LHCN-M2 (cell line): ENCODE data around the gene MAPRE3. TPM values are rescaled to one million over a fixed set of nuclear protein-coding genes. Genes with fewer than 3 reads are reported as not detected.
A peak's percentile ranks its signal among the peaks of the same experiment; 100 is the strongest.
"Not testable (repeated sequence)": the region's sequence is repeated elsewhere in the genome, so short reads cannot be mapped to it uniquely, and the experiment has no call there.

Source experiments
- DNase-seq: peaks from one replicate; pipeline ENCODE4 v3.0.0-alpha.2; 2012; ENCODE audit warnings: low read depth
- total RNA-seq: library from RNA; depleted of rRNA; stranded (reverse); fragments of >200 nt; gene quantifications from 2 replicates; pipeline ENCODE4 v1.2.3, GENCODE V29; 2014; rRNA removed

The MAPRE3 gene
- total RNA-seq, 1 experiment from 2014 or later: 1.7 TPM

DNA sequence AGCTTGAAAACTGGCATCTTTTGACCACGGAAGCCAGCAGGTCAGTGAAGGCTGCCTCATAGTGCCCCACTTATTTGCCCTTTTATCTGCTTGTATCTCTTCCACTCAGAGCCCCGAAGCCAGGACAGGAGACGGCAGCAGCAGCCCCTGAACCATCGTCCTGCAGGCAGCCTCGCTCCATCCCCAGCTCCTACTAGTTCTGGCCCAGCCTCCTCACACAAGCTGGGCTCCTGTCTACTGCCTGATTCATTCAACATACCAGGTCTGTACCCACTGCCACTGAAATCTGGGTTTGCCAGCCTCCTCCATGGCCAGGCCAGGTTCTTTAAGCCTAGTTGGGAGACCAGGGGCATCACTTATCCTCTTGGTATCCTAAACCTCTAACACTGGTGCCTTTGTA lies 96.9 kb downstream of the MAPRE3 start:
- DNase-seq: no peak

DNA sequence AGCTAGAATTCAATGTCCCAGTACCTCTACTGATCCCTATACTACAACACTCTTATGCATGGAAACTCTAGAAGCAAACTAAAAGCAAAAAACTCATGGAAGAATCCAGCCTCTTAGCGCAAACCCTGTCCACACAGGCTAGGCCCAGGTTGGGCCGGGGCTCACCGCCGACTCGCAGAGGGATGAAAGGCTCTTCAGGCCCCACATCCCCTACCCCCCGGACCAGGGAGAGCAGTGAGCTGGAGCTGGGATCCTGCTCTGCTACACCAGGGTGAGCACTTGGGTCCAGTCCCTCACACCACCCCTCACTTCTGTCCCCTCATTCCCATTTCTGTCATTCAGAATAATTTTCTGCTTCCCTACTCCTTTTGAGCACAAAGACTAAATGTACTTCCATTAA lies 99.0 kb downstream of the MAPRE3 start:
- no peak for DNase-seq

DNA sequence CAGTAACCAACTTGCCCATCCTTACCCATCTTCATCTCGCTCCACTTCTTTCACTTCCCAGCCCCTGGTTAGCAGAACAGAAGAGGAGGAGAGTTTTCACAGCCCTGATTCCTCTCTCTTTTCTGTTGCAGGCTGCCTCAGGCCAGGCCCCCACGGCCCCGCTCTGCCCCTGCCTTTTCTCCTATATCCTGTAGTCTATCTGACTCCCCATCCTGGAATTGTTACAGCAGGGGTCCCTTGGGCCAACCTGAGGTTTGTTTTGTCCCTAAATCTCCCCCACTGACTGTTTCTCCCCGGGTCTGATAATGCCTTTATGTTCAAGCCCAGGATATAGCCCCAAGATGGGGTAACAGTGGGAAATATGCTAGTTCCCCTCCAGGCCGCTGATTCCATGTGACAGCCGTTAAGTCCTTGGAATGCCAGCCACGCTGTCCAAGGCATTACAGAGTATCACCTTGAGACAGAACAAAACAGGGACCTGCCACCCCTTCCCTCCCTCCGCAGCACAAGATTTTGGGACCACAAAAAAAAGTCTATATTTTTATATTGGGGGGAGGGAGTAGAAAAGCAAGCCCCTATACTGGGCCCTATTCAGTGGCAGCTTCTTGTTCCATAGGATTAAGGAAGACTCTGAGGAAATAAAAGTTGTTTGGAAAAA lies 99.7 kb downstream of the MAPRE3 start:
- no peak for DNase-seq

DNA sequence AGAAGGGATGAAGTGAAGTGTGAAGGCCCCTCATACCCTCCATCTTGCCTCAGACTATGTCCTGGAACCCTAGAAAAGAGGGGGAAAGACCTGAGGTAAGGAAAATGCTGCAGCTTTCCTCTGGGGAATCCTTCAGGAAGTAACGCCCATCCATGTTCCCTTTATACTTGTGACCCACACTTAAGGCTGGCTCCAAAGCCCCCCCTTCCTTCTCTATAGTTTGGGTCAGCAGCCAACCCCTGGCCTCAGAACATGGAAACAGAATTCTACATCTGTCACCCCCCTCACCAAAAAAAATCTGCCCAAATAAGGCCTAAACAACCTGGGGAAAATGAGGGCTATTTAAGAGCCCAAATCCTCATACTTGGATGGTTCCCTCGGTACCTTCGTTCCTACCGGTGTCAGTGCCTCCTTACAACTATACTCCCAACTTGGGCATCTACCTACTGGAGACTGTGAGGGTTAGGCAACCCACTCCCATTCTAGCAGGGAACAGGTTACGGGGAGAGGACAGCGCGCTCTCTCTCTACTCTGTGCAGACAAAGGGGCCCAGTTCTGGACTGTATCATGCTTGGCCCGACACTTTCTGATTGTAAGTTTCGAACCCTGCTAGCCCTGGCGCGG lies 100.3 kb downstream of the MAPRE3 start:
- no peak for DNase-seq

DNA sequence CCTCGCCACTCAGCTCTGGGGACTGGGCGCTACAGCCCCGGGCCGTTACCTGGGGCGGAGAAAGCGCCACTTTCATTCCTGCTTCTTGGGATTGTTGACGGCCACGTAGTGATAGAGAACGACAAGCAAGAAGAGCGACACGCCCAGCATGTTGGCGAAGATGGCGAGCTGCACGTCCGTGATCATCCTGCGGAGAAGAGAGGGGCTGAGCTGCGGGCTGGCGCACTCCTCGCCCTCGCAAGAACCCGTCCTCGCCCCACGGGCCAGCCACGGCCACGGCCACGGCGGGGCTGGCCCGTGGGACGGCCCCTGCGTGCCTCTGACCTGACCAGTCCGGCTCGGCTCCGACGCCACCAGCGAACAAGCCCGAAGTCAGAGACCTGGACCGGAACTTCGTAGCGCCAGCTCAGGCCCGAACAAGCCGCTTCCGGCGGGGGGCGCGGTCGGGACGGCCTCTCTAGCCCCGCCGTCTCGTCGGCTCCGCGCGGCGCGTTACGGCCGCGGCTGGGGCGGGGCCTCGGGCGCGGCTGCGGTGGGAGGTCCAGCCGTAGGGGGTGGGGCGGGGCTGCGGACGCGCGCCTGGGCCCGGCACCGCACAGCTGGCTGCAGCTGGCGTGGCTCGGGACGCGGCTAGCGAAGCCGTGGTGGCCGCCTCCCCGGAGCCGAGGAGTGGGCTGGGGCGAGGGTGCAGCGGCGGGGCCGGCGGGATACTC lies 101.0 kb downstream of the MAPRE3 start, which contains the start of gene OST4:
OST4 (minus strand) TSS at position 378 of the 713 bp plus-strand sequence.
- peak; percentile 87 for DNase-seq

DNA sequence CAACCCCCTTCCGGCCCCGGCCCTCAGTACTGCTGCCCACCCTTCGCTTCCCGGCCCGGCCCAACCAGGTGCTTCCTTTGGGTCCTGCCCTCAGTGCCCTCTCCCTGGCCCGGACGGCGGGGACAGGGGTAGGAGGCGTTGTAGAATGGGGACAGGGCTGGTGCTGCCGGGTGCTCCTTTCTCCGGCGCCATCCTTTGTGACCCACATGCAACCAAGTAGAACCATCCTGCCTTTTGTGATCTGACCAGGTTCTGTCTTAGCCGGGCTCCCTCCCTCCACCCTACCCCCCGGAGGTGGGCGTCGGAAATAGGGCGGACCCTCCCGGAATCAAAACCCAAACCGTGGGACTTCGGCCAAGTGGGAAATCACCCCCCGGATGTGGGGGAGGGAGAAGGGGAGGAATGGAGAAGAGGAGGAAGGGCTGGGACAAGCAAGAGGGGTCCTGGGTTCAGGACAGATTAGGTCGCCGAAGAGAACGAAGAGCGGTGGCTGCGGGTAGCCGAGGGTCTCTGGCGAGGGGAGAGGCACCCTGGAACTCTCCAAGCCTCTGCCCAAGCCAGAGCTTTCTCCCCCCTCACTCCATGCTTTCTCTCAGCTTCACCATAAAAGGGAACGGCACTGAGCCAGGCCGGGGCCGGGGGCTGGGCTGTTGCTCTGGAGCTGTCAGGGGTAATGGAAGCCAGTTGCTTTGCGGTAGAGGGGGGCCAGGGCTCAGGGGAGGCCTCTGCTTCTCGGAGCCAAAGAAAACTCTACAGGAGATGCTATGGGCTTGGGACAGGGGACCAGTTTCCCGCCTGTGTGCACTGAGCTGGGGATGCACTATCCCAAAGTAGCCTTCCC lies 101.8 kb downstream of the MAPRE3 start:
- no peak for DNase-seq

DNA sequence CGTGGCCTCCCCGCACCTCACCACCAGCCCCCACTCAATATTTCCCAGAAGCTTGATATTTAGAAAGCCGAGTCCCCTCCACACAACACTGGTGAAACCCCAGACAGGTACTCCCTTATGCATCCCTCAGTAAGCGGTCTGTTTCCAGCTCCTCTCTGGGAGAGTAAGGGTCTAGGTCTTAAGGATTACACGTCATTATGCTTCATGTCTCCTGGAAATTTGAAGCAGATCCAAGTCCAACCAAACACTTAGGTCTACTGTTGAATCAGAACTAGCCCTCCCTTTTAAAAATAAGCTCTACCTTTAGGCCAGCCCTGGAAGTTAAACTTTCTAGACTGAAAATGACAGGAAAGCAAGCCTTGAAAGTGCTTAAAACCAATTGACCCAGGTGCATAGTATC lies 102.5 kb downstream of the MAPRE3 start:
- DNase-seq: no peak

DNA sequence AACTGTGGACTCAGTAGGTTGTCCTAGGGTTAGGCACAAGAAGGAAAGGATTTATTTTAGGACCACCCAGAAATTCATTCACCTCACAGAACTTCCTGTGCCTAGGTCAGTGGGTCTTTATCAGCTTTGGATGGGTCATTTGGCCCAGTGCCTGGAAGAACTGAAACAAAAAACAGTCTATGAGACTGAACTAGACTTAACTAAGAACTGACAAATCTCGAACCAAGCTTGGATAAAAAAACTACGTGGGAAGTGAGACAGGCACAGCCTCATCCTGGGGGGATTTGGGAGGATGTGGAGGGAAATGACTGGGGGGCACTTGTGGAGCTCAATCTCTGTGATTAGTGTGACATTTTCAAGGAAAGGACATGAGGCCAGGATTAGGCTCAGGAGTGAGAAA lies 103.3 kb downstream of the MAPRE3 start:
- no peak for DNase-seq

DNA sequence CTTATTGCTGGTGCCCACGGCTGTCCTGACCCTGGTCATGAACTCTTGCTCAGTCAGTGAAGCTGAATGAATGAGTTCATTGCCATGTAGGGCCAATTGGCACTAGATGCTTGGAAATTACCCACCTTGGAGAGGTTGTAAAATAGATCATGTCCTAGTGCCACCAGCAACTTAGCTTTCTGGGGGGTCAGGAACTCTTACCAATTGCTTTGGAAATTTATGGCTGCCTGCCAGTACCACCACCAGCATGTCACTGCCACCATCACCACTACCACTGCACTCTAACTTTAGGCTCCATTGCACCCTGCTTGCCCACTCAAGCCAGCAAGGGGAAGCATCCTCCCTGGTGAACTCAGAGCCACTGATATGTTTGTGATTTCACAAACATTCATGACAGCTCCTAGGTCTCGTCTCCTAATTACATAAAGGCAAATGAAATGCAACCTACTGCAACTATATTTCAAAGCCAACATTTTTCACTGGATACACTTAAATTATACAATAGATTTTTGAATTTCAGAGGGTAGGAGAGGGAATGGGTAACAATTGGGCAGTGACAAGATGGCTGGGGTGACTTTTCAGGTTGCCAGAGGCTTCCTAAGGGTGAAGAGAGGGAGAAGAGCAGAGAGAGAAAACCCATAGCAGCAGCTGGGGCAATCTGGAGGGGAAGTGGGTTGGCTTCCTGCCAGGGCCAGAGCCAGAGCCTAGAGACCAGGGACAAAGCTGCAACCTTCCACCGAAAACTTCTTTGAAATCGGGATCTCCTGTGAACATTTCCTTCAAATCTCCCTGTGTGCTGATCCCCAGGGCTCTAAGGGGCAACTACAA lies 104.5 kb downstream of the MAPRE3 start:
- DNase-seq: no peak

DNA sequence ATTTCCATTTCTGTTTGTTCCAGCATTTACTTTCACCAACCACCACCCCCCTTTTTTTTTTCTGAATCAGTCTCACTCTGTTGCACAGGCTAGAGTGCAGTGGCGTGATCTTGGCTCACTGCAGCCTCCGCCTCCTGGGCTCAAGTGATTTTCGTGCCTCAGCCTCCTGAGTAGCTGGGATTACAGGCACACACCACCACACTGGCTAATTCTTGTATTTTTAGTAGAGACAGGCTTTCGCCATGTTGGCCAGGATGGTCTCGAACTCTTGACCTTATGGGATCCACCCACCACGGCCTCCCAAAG lies 105.1 kb downstream of the MAPRE3 start:
- DNase-seq: not testable (repeated sequence)

DNA sequence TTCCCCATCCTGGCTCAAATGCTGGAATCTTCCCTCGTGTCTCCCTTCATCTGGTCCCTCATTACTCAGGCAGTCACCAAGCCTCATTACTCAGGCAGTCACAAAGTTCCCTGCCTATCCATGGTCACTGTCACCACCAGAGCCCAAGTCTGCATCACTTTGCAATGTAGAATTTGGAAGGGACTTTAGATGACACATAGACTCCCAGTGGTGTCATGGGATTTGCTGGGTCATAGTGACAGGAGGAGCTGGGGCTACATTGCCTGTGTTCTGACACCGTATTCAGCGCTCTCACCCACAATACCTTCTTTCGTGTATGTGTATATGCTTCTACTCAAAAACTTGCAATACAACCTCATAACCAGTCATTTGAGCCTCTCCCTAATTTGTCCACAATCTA lies 105.9 kb downstream of the MAPRE3 start:
- no peak for DNase-seq

Other genes starting within 250 kb of the MAPRE3 start
- 27.7 and 34.8 TPM in 2 replicates for gene SLC35F6, start 206.4 kb upstream of the MAPRE3 start, total RNA-seq
- 22.1 and 29.9 TPM in 2 replicates for gene CENPA, start 184.6 kb upstream of the MAPRE3 start, total RNA-seq
- not detected in 2 replicates for gene DPYSL5, start 122.5 kb upstream of the MAPRE3 start, total RNA-seq
- 60.0 and 61.4 TPM in 2 replicates for gene TMEM214, start 62.3 kb downstream of the MAPRE3 start, total RNA-seq
- 26.0 and 29.2 TPM in 2 replicates for gene AGBL5, start 81.0 kb downstream of the MAPRE3 start, total RNA-seq
- gene OST4, start 101.0 kb downstream of the MAPRE3 start, total RNA-seq: 325 and 383 TPM in 2 replicates
- 6.1 and 11.0 TPM in 2 replicates for gene EMILIN1, start 108.0 kb downstream of the MAPRE3 start, total RNA-seq
- gene KHK, start 116.1 kb downstream of the MAPRE3 start, total RNA-seq: 0.51 and 0.52 TPM in 2 replicates
- gene CGREF1, start 148.5 kb downstream of the MAPRE3 start, total RNA-seq: 0.69 and 1.6 TPM in 2 replicates
- gene ABHD1, start 153.2 kb downstream of the MAPRE3 start, total RNA-seq: 0.17 TPM in 1 of 2 replicates, not detected in the other
- gene PREB, start 164.0 kb downstream of the MAPRE3 start, total RNA-seq: 68.9 and 72.4 TPM in 2 replicates
- not detected in 2 replicates for gene PRR30, start 168.8 kb downstream of the MAPRE3 start, total RNA-seq
- gene TCF23, start 178.4 kb downstream of the MAPRE3 start, total RNA-seq: not detected in 2 replicates
- gene ATRAID, start 241.4 kb downstream of the MAPRE3 start, total RNA-seq: 180 and 193 TPM in 2 replicates
- 39.6 and 54.5 TPM in 2 replicates for gene SLC5A6, start 241.6 kb downstream of the MAPRE3 start, total RNA-seq
- gene CAD, start 246.7 kb downstream of the MAPRE3 start, total RNA-seq: 42.7 and 44.5 TPM in 2 replicates